KMS-11 (cell line): ENCODE results near the gene TMEM147.

Experiments used
- H2AFZ ChIP-seq: fragments of 200-600 bp; sonication (generic); 2 replicates; pipeline ENCODE4 v1.6.1; 2016; ENCODE audit warnings: antibody characterized with exemption, mixed run types, low read depth
- H3K27ac ChIP-seq: fragments of 200-600 bp; sonication (generic); 2 replicates; pipeline ENCODE4 v1.6.1; 2016; ENCODE audit warnings: mild to moderate bottlenecking, mixed run types
- H3K27me3 ChIP-seq: fragments of 200-600 bp; sonication (generic); 2 replicates; pipeline ENCODE4 v1.6.1; 2017; ENCODE audit warnings: mild to moderate bottlenecking, low read depth, mixed run types, moderate library complexity; ENCODE audit not compliant: insufficient read depth
- H3K36me3 ChIP-seq: fragments of 200-600 bp; sonication (generic); 2 replicates; pipeline ENCODE4 v1.6.1; 2017; ENCODE audit warnings: mild to moderate bottlenecking, mixed run types; ENCODE audit not compliant: insufficient read depth
- H3K4me1 ChIP-seq: fragments of 200-600 bp; sonication (generic); 2 replicates; pipeline ENCODE4 v1.6.1; 2016; ENCODE audit warnings: mild to moderate bottlenecking, low read depth, mixed run types; ENCODE audit not compliant: poor library complexity, severe bottlenecking
- H3K4me2 ChIP-seq: fragments of 200-600 bp; sonication (generic); 2 replicates; pipeline ENCODE4 v1.7.0; 2016; ENCODE audit warnings: mild to moderate bottlenecking, mixed run types
- H3K4me3 ChIP-seq: fragments of 200-600 bp; sonication (generic); IDR thresholded peaks from 2 replicates; pipeline ENCODE4 v1.6.1; 2017; ENCODE audit warnings: low read depth, low read length, mixed read lengths; ENCODE audit not compliant: insufficient read depth
- H3K79me2 ChIP-seq: fragments of 200-600 bp; sonication (generic); 2 replicates; pipeline ENCODE4 v1.6.1; 2016; ENCODE audit warnings: low read depth, mixed run types; ENCODE audit not compliant: insufficient read depth
- H3K9ac ChIP-seq: fragments of 200-600 bp; sonication (generic); 2 replicates; pipeline ENCODE4 v1.6.1; 2016; ENCODE audit warnings: mild to moderate bottlenecking, mixed run types
- H4K20me1 ChIP-seq: fragments of 200-600 bp; sonication (generic); 2 replicates; pipeline ENCODE4 v1.6.1; 2016; ENCODE audit warnings: mild to moderate bottlenecking, mixed run types; ENCODE audit not compliant: insufficient read depth
- CTCF ChIP-seq: fragments of 200-600 bp; sonication (generic); conservative IDR thresholded peaks from 2 replicates; pipeline ENCODE4 v1.6.1; 2017; ENCODE audit warnings: low read depth, mild to moderate bottlenecking, antibody characterized with exemption, low read length, moderate library complexity, mixed read lengths

Gene TMEM147

DNA sequence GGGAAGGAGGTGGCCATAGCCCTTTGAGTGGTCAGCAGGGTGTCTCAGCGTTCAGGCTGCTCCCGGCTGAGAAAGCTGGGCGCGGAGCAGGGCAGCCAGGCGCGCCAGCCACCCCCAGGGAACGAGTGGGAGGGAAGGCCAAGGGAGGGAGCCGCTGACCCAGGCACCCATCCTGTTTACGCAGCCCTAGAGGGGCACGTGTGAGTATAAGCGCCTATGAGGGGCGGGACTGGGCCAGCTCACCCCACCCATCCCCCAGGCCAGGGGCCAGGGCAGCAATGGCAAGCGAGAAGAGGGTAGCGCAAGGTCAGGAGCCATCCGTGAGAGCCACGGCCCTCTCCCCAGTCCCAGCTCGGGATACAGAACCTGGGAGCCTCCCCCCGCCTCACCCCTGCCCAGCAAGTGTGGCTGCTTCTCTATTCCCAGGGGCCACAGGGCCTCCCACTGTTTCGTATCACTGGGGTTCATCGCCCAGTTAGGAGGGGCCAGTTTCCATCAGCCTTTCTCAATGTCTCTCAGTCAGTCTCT is 31.1 kb upstream of the TMEM147 start:
- H3K4me3 ChIP-seq, result no peak overlapping the region
- H3K36me3 ChIP-seq, result no peaks in the 10 kb centered on the region
- H4K20me1 ChIP-seq, result no peaks in the 10 kb centered on the region
- no peak overlapping the region for H3K4me2 ChIP-seq
- H2AFZ ChIP-seq, result no peak overlapping the region
- no peaks in the 10 kb centered on the region for H3K79me2 ChIP-seq
- H3K27ac ChIP-seq, result no peak overlapping the region
- TF ChIP-seq CTCF, result no peak
- no peak overlapping the region for H3K9ac ChIP-seq
- H3K27me3 ChIP-seq, result peaks cover 52% of the 10 kb centered on the region
- H3K4me1 ChIP-seq, result no peaks in the 10 kb centered on the region

GRCh38 chr19:35516310-35516709 is 29.1 kb upstream of the TMEM147 start:
- no peaks in the 10 kb centered on the region for H3K36me3 ChIP-seq
- no peaks in the 10 kb centered on the region for H3K4me1 ChIP-seq
- no peak overlapping the region for H3K4me3 ChIP-seq
- no peaks in the 10 kb centered on the region for H4K20me1 ChIP-seq
- H3K27ac ChIP-seq, result no peak overlapping the region
- H3K9ac ChIP-seq, result no peak overlapping the region
- no peak for TF ChIP-seq CTCF
- H2AFZ ChIP-seq, result no peak overlapping the region
- H3K27me3 ChIP-seq, result peaks cover 52% of the 10 kb centered on the region
- no peaks in the 10 kb centered on the region for H3K79me2 ChIP-seq
- no peak overlapping the region for H3K4me2 ChIP-seq

DNA sequence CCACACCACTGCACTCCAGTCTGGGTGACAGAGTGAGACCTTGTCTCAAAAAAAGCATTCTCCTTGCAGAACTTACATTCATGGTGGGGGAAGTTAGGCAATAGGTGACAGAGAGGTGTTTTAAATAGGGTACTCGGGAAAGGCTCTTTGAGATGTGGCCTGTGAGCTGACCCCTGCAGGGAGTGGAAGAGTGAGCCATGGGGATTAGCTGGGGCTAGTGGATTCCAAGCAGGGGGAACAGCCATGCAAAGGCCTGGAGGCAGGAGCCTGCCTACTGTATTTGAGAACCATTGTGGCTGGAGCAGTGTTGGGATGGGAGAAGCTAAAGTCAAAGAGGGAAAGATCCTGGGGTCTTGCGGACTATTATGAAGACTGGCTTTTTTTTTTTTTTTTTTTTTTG is 28.1 kb upstream of the TMEM147 start:
- Histone ChIP-seq H4K20me1 (no peaks in the 10 kb centered on the region), H2AFZ (no peak overlapping the region), H3K4me3 (no peak overlapping the region), H3K4me1 (no peaks in the 10 kb centered on the region), H3K27ac (no peak overlapping the region), H3K27me3 (peaks cover 52% of the 10 kb centered on the region), H3K4me2 (no peak overlapping the region), H3K9ac (no peak overlapping the region), H3K79me2 (no peaks in the 10 kb centered on the region), H3K36me3 (no peaks in the 10 kb centered on the region)
- TF ChIP-seq CTCF, result no peak

GRCh38 chr19:35518313-35518712 is 27.1 kb upstream of the TMEM147 start:
- Histone ChIP-seq H3K9ac (no peak overlapping the region), H3K4me2 (no peak overlapping the region), H3K4me3 (no peak overlapping the region), H2AFZ (no peak overlapping the region), H3K27me3 (peaks cover 58% of the 10 kb centered on the region), H3K27ac (no peak overlapping the region), H3K4me1 (no peaks in the 10 kb centered on the region), H4K20me1 (no peaks in the 10 kb centered on the region), H3K79me2 (no peaks in the 10 kb centered on the region), H3K36me3 (no peaks in the 10 kb centered on the region)
- no peak for TF ChIP-seq CTCF
